Central memory CD4-positive, alpha-beta T cell (primary cell): ENCODE results near the gene PLOD3.
A peak's percentile ranks its signal among the peaks of the same experiment; 100 is the strongest.
"Not testable (repeated sequence)": the region's sequence is repeated elsewhere in the genome, so short reads cannot be mapped to it uniquely, and the experiment has no call there.

Experiments
- DNase-seq: peaks from one replicate; pipeline ENCODE4 v3.0.0; 2022
- total RNA-seq, 3 experiments: gene quantifications; one replicate each; lab custom pipeline; 2026; lab: John Stamatoyannopoulos, UW

Gene PLOD3, protein sequence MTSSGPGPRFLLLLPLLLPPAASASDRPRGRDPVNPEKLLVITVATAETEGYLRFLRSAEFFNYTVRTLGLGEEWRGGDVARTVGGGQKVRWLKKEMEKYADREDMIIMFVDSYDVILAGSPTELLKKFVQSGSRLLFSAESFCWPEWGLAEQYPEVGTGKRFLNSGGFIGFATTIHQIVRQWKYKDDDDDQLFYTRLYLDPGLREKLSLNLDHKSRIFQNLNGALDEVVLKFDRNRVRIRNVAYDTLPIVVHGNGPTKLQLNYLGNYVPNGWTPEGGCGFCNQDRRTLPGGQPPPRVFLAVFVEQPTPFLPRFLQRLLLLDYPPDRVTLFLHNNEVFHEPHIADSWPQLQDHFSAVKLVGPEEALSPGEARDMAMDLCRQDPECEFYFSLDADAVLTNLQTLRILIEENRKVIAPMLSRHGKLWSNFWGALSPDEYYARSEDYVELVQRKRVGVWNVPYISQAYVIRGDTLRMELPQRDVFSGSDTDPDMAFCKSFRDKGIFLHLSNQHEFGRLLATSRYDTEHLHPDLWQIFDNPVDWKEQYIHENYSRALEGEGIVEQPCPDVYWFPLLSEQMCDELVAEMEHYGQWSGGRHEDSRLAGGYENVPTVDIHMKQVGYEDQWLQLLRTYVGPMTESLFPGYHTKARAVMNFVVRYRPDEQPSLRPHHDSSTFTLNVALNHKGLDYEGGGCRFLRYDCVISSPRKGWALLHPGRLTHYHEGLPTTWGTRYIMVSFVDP
- total RNA-seq: 27.6 to 51.4 (median 38.4) reads per million in 3 experiments

DNA sequence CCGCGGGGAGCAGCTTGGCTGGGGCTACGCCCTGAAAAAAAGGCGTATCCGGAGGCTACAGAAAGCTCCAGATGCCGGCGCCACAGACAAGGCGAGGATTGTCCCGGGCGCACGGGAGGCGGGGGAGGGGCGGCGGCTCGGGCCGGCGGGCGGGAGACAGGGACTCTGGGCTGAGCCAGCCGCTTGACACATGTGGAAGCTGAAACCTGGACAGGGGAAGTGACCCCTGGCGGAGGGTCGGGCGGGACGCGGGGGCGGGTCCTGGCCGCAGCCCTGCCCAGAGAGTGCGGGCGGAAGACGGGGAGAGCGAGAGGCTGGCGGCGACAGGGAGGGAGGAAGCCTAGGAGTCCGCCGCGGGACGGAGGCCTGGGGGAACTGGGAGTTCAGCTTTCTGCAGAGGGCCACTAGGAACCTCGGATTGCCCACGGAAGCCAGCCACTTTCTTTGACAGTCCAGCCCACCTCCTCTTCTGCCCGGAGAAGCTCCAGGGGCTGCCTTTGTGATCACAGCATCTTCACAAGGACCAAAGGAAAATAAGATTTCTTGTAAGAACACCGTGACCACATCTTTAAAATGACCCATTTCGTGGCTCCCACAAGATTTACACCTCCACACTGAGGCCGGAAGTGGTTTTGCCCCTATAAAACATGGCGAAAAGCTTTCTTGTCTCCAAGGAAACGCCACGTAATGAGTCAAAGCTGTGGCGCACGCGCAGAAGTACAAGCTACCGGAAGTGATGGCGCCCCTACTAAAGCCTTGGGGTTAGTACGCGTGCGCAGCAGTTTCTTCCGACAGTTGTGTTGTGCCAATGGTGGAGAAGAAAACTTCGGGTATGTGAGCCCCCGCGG, at the start of gene PLOD3, which contains the start of gene ZNHIT1:
PLOD3 (minus strand) TSS at position 194 of the 848 bp plus-strand sequence. CDS start 307 bp downstream, outside the sequence.
ZNHIT1 (plus strand) TSS at position 778 of the 848 bp plus-strand sequence; CDS start at position 809, 31 bp downstream.
- peak; percentile 96 for DNase-seq

DNA sequence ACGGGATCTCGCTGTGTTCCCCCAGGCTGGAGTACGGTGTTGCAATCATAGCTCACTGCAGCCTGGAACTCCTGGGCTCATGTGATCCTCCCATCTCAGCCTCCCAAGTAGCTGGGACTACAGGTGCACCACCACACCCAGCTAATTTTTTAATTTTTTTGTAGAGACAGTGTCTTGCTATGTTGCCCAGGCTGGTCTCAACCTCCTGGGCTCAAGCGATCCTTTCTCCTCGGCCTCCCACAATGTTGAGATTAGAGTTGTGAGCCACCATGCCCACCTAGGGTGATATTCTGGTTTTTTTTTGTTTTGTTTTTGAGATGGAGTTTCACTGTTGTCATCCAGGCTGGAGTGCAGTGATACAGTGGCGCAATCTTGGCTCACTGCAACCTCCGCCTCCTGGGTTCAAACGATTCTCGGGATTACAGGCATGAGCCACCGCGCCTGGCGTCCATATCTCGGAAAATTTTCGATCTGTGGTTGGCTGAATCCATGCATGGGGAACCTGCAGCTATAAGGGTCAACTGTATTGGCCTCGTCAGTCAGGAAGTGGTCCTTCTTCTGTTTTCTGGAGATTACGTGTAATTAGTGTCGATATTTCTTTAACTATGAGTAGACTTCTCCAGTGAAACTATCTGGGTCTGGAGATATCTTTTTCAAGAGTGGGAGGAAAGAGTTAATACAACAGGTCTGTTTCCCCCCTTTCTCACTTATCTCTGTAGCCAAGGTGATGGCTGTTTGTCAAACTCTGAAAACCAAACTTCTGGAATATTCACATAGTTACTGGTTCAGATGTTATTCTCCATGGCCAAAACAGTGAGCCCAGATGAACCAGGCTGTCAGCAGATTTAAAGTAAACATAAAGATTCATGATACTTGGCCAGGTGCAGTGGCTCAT, 48.5 kb upstream of the PLOD3 start:
- DNase-seq: no peak

DNA sequence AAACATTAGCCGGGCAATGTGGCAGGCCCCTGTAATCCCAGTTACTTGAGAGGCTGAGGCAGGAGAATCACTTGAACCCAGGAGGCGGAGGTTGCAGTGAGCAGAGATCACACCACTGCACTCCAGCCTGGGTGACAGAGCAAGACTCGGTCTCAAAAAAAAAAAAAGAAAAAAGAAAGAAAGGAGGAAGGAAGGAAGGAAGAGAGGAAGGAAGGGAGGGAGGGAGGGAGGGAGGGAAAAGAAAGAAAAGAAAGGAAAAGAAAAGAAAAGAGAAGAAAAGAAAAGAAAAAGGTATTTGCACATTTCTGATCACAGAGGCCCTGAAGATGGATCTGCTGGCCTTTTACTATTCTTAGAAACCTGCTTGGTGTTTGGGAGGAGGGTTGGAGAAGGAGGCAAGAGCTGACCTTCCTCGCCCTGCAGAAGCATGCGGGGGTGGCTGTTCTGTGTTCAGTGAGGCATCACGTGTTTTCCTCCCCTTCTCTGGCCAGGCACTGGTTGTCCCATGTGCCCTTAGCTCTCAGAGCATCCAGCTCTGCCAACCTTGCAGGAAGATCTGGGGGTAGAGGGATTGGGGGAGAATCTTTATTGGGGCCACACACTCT, 46.8 kb upstream of the PLOD3 start:
- not testable (repeated sequence) for DNase-seq

DNA sequence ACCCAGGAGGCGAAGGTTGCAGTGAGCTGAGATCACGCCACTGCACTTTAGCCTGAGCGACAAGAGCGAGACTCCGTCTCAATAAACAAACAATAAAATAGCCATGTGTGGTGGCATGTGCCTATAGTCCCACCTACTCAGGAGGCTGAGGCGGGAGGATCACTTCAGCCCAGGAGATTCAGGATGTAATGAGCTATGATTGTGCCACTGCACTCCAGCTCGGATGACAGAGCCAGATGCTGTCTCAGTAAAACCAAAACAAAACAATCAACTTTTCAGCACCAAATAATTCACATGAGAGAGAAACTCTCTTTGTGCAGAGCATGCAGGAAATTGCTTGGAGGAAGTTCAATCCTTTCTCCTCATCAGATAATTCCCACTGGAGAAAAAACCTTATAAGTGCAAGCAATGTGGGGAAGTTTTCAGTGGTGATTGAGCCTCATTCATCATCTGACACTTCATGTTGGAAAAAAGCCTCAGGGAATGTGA, 40.9 kb upstream of the PLOD3 start:
- no peak for DNase-seq

DNA sequence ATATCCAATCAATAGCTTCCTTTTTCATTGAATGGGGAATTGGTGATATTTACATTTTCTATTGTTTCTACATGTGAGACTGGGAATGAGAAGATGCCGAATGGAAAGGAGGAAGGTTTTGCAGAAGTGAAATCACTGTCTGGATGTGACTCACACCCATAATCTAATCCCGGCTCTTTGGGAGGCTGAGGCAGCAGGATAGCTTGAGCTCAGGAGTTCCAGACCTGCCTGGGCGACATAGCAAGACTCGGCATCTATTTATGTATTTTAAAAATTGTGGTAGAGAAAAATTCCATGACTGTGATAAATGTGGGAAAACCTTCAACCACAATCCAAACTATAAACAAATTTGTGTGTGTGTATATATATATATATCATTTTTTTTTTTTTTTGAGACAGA, 38.4 kb upstream of the PLOD3 start:
- no peak for DNase-seq

DNA sequence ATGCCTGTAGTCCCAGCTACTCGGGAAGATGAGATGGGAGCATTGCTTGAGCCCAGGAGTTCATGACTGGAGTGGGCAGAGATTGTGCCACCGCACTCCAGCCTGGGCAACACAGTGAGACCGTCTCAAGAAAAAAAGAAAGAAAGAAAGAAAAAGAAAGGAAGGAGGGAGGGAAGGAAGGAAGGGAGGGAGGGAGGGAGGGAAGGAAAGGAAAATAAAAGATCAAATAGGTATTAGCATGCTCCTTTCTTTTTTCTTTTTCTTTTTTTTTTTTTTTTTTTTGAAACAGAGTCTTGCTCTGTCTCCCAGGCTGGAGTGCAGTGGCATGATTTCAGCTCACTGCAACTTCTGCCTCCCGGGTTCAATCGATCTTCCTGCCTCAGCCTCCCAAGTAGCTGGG, 35.8 kb upstream of the PLOD3 start:
- DNase-seq: not testable (repeated sequence)

DNA sequence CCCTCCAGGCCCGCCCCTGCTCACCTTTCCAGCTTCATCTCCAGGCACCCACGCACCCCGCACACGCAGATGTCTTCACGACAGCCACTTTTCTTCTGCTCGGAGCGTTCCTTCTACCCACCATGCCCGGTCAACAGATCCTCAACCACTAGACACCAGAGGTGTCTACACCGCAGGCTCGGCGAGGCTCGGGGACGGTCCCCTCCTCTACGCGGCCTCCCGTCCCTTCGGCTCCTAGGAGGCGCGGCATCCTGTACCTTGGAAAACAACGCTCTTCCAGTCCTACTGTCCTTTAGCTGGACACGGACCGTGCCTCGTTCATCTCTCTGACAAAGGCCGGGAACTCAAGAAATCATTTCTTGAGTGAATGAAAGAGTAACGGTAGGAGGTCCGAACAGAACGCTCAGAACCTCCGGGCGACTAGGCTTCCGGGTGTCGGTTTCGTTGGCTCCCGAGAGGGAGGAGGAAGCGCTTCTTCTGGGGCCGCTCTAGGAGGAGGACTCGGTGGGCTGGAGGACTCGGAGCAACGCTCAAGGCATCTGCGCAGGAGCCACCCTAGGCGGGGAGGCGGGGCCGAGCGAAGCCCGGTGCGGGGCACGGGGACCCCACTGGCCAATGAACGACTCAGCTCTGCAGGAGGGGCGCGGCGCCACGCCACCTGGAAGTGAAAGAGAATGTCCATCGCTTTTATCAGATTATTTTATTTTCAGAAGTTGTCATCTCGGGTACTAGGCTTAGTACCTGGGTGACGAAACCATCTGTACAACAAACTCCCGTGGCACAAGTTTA, 34.7 kb upstream of the PLOD3 start:
- DNase-seq: peak; percentile 97

DNA sequence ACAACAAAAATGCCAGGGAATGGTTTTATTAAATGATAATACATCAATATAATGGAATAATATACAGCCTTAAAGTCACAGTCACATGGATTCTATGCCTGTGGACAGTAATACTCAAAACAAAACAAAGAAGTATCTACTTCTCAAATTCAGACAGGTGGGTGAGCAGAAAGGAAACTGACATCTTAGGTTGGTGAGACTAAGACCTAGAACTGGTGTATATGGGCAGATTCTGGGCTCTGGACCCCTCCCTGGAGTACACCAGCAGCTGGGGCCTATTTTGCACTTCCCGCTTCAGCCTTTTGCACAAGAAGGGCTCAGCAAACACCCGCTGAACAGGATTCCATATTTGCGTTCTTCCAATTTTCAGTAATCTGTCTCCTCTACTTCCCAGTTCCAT, 32.9 kb upstream of the PLOD3 start:
- no peak for DNase-seq

DNA sequence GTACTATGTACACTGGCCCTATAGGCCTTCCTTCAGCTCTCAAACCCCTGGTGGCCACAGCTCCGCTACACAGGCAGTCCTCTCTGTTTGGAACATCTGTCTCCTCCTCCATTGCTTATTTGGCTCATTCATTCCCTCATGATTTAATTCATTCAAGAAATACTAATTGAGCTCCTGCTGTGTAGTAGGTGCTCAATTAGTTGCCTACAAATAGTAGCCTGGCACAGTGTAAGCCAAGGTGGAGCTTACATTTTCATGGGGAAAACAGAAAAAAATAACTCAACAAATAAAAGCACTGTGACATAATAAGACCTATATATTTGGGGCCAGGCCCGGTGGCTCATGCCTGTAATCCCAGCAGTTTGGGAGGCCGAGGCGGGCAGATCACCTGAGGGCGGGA, 30.9 kb upstream of the PLOD3 start:
- DNase-seq: no peak

DNA sequence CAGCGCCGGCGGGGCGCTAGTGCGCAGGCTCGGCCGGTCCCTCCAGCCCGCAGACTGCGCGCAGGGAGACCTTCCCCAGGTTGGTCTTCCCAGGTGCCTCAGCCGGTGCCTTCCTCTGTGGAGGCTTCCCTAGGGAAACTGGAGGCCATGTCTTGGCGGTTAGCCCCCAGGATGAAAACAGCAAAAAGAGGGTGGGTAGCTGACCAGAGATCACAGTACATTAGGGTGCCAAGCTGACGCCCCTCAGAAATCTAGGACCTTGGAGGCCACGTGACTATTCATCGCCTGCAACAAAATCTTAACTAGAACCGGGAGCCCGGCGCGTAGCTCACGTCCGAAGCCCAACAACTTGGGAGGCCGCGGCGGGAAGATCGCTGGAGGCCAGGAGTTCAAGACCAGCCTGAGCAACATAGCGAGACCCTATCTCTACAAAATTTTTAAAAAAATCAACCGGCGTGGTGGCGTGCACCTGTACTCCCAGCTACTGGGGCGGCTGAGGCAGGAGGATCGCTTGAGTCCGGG, 27.8 kb upstream of the PLOD3 start:
- no peak for DNase-seq

DNA sequence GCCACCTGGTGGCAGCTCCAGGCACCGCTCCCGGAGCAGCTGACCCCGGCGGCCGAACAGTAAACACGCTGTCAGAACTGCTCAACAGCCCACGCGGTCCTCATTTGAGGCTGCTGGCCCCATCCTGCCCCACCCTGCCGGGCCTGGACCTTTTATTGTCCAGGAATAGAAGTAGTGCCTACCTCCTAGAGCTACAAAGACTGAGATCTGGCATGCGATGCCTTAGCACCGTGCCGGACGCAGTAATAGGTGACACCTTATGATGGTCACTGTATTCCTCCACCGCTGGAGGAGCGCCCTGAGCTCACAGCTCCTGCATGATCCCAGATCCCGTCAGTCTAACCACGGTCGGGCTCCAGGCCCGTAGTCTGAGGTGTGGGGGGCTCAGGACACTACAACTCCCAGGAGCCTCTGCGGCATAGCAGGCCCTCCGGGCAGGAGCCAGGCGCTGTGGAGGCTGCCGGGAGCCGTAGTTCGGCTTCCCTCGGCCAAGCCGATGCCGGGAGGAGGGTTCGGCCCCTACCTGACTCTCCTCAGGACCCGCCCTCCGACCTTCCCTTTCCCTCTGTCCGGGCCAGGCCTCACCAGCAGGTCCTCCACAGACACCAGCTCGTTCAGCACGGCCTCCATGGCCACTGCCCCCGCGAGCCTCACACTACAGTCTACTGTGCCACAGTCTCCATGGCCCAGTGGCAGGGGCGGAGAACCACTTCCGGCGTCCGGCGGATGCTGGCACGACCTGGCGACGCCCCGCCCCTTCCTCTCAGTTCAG, 27.2 kb upstream of the PLOD3 start, which contains the start of gene FIS1:
FIS1 (minus strand) TSS at position 707 of the 772 bp plus-strand sequence; CDS start at position 630, 77 bp downstream.
- DNase-seq: peak; percentile 92

DNA sequence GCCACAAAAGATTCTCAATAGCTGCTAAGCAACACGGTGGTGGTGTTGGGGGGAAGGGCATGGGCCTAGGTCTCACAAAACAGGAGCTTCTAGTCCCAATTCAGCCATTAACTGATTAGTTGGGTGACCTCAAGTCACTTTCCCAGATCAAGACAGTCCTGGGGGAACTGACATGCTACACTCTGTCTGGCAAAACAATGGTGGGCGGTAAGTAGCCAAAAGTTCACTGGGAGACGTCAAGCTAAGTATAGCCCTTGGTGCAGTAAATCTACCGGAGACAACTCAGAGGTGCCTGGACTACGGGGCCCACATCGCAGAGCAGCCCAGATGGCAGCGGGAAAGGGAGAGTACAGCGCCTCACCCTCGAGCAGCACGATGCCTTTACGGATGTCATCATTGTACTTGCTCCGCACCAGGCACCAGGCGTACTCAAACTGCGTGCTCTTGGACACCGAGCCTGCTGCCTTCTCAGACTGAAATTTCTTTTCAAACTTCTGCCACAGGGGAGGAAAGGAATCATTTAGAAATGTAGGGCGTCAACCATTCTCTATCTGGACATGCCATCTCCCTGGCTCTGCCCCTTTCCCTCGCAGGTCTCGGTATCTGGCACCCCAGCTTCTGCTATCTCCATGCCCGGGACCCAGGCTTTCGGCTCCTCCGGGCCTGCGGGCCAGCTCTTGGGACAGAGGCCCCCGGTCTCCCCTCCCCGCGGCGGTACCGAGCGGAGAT, 26.4 kb upstream of the PLOD3 start:
- no peak for DNase-seq

DNA sequence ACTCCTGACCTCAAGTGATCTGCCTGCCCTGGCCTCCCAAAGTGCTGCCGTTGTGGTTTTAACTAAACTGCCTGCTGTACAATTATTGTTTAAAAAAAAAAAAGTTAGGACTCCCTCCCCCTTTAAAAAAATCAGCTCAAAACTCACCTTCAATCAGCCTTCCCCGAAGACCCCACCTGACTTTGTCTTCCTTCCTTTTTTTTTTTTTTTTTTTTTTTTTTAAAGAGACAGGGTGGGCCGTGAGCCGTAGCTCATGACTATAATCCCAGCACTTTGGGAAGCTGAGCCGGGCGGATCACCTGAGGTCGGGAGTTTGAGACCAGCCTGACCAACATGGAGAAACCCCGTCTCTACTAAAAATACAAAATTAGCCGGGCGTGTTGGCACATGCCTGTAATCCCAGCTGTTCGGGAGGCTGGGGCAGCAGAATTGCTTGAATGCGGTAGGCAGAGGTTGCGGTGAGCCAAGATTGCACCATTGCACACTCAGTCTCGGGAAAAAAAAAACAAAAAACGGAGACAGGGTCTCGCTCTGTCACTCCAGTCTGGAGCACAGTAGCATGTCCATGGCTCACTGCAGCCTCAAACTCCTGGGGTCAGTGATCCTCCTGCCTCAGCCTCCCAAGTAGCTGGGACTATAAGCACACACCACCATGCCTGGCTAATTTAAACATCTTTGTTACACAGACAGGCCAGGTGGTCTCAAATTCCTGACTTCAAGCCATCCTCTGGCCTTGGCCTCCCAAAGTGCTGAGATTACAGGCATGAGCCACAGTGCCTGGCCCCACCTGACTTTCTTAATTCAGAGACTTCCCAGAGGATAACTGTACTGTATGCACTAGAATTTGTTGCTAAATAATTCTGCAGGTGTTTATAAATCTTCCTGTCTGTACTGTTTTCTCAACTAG, 24.3 kb upstream of the PLOD3 start:
- no peak for DNase-seq

DNA sequence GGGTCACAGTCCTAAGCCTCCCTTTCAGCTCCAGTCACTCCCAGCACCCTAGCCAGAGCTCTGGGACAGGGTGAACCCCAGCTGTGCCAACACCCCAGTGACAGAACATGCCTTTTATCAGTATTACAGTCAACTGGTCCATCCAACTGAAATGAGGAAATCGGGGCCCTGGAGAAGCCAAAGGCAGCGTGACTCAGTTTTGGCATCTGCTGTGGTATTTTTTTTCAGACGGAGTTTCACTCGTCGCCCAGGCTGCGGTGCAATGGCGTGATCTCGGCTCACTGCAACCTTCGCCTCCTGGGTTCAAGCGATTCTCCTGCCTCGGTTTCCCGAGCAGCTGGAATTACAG, 23.6 kb upstream of the PLOD3 start:
- DNase-seq: no peak

DNA sequence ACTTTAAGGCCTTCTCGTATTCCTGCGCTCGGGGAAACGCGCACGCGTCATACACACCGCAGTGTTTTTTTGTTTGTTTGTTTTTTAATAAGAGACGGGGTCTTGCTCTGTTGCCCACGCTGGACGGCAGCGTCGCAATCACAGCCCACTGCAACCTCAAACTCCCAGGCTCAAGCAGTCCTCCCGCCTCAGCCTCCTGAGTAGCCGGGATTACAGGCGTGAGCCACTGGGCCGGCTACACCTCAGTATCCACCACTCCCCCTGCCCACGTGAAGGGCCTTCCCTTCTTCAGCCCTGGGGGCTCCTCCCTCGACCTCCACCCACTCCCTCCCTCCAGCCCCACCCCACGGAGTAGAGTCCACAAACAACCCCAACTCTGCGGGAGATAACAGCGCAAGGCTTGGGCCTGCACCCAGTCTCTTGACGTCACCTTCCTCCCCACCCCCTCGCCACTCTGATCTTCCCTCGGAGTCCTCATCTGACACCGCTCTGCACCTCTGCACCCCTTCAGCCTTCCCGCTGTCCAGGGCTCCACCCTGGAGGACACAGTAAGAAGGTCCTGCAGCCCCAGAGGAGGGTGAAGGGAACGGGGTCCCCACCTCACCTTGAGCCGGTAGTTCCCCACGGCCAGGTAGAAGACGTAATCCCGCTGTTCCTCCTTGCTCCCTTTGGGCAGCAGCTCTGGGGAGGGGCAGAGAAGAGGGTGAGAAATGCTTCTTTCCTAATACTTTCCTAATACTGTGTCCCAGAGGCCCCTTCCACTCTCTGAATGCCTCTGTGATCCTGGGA, 23.0 kb upstream of the PLOD3 start:
- DNase-seq: no peak

DNA sequence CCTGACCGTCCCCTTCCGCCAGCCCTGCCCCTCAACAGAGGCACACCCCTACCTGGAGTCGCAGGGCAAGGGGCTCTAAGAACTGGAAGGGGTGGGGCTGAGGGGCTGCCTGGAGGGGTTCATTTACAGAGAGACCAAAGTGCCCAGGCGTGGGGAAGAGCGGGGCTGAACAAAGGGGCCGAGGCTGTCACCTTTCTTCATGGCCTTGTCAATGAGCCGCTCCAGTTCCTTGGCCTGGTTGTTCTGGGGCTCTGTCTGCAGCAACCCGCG, 22.5 kb upstream of the PLOD3 start:
- DNase-seq: no peak
